Activated CD8-positive, alpha-beta memory T cell treated with anti-CD3 and anti-CD28 coated beads for 1 hour (primary cell): ENCODE measurements around the gene CPNE2.
A peak's percentile ranks its signal among the peaks of the same experiment; 100 is the strongest.
"Not testable (repeated sequence)": the region's sequence is repeated elsewhere in the genome, so short reads cannot be mapped to it uniquely, and the experiment has no call there.

Experiments
- DNase-seq, 2 donors: peaks; one replicate each; pipeline ENCODE4 v3.0.0-alpha.2; 2020; ENCODE audit warnings: low read depth in 1 of 2; ENCODE audit errors: extremely low read depth in 1 of 2

The CPNE2 gene

GRCh38 chr16:57069053-57069452 is 23.3 kb upstream of the CPNE2 start:
- DNase-seq: no peak

GRCh38 chr16:57069635-57070370 is 22.6 kb upstream of the CPNE2 start:
- no peak for DNase-seq

GRCh38 chr16:57070424-57070823 is 22.0 kb upstream of the CPNE2 start:
- DNase-seq: no peak

GRCh38 chr16:57071081-57071732 is 21.2 kb upstream of the CPNE2 start:
- DNase-seq: not testable (repeated sequence)

- no peak for DNase-seq
These were observed 20.4 kb upstream of the CPNE2 start for GRCh38 chr16:57071831-57072582.

- no peak for DNase-seq
These were observed 19.6 kb upstream of the CPNE2 start for GRCh38 chr16:57072616-57073275.

GRCh38 chr16:57077714-57078113 is 14.7 kb upstream of the CPNE2 start:
- no peak for DNase-seq

- no peak for DNase-seq
These were observed 10.6 kb upstream of the CPNE2 start for GRCh38 chr16:57081744-57082143.

GRCh38 chr16:57082664-57083063 is 9.7 kb upstream of the CPNE2 start:
- DNase-seq: no peak

- no peak for DNase-seq
These were observed 8.8 kb upstream of the CPNE2 start for GRCh38 chr16:57083485-57084126.

- peak; percentile 44 for DNase-seq
These were observed 8.1 kb upstream of the CPNE2 start for GRCh38 chr16:57084257-57084770.

- DNase-seq: no peak
These were observed 7.4 kb upstream of the CPNE2 start for GRCh38 chr16:57084996-57085395.

- DNase-seq: no peak
These were observed 5.4 kb upstream of the CPNE2 start for GRCh38 chr16:57087003-57087402.

- DNase-seq: no peak
These were observed 3.0 kb upstream of the CPNE2 start for GRCh38 chr16:57089406-57089805.

- DNase-seq: no peak
These were observed 996 bp upstream of the CPNE2 start for GRCh38 chr16:57091200-57091974.

- DNase-seq: peak in 1 of 2 donors; percentile 36
These were observed 516 bp downstream of the CPNE2 start for GRCh38 chr16:57092786-57093411.

- no peak for DNase-seq
These were observed 1.5 kb downstream of the CPNE2 start for GRCh38 chr16:57093666-57094564.

GRCh38 chr16:57094911-57095310 is 2.5 kb downstream of the CPNE2 start:
- no peak for DNase-seq
